OCI-LY3 (cell line): Measurements from ENCODE around the gene GOLT1A.

Experiments
- H2AFZ ChIP-seq: fragments of 200-600, 300-600 bp; shearing (Covaris generic); 2 replicates; pipeline ENCODE4 v1.6.0; 2014; ENCODE audit warnings: antibody characterized with exemption, low read depth, low read length
- H3K27ac ChIP-seq: fragments of 200-600, 300-600 bp; sonication (generic); 2 replicates; pipeline ENCODE4 v1.5.1; 2014; ENCODE audit warnings: mild to moderate bottlenecking, low read length, moderate library complexity, mixed read lengths
- H3K27me3 ChIP-seq: fragments of 200-600, 300-600 bp; sonication (generic); 2 replicates; pipeline ENCODE4 v1.6.1; 2014; ENCODE audit warnings: low read depth, low read length, mixed read lengths
- H3K36me3 ChIP-seq: fragments of 200-600, 300-600 bp; sonication (generic); replicated peaks from 2 replicates; pipeline ENCODE3; 2014; ENCODE audit warnings: low read depth, low read length, mixed read lengths
- H3K4me1 ChIP-seq: fragments of 300-600, 200-600 bp; sonication (generic); 2 replicates; pipeline ENCODE4 v1.6.1; 2014; ENCODE audit warnings: low read length, mixed read lengths
- H3K4me2 ChIP-seq: fragments of 200-600, 300-600 bp; sonication (generic); 2 replicates; pipeline ENCODE4 v1.6.1; 2014; ENCODE audit warnings: low read length, mixed read lengths
- H3K4me3 ChIP-seq: fragments of 300-600, 200-600 bp; sonication (generic); 2 replicates; pipeline ENCODE4 v1.5.1; 2014; ENCODE audit warnings: antibody characterized with exemption, mild to moderate bottlenecking, low read length, moderate library complexity
- H3K79me2 ChIP-seq: fragments of 300-600, 200-600 bp; shearing (Covaris generic); 2 replicates; pipeline ENCODE4 v1.6.1; 2014; ENCODE audit warnings: mild to moderate bottlenecking, low read length, mixed read lengths
- H3K9ac ChIP-seq: fragments of 300-600, 200-600 bp; shearing (Covaris generic); 2 replicates; pipeline ENCODE4 v1.6.0; 2014; ENCODE audit warnings: mild to moderate bottlenecking, low read length, moderate library complexity
- H3K9me3 ChIP-seq: fragments of 200-600, 300-600 bp; shearing (Covaris generic); 2 replicates; pipeline ENCODE4 v1.6.1; 2014; ENCODE audit warnings: low read length, mixed read lengths; ENCODE audit not compliant: insufficient read depth
- H4K20me1 ChIP-seq: fragments of 200-600, 300-600 bp; sonication (generic); 2 replicates; pipeline ENCODE4 v1.6.1; 2016; ENCODE audit warnings: low read length, mixed read lengths; ENCODE audit not compliant: insufficient read depth
- CTCF ChIP-seq: fragments of 200-600, 300-600 bp; sonication (generic); IDR thresholded peaks from 2 replicates; pipeline ENCODE4 v1.5.1; 2014; ENCODE audit warnings: antibody characterized with exemption, low read length, low read depth
- EZH2phosphoT487 ChIP-seq: fragments of 200-600 bp; shearing (Covaris generic); IDR thresholded peaks from 2 replicates; pipeline ENCODE4 v1.6.1; 2018; ENCODE audit warnings: antibody characterized with exemption, mixed run types, low read depth

Gene GOLT1A

GRCh38 chr1:204170494-204171155, 43.2 kb downstream of the GOLT1A start:
- H3K27me3 ChIP-seq, result peaks cover 22% of the 10 kb centered on the region
- H3K9ac ChIP-seq, result no peak overlapping the region
- H3K4me1 ChIP-seq, result no peaks in the 10 kb centered on the region
- no peak for TF ChIP-seq EZH2phosphoT487
- TF ChIP-seq CTCF, result no peak
- no peak overlapping the region for H3K27ac ChIP-seq
- peaks cover 28% of the 10 kb centered on the region for H3K9me3 ChIP-seq
- no peaks in the 10 kb centered on the region for H3K36me3 ChIP-seq
- H3K79me2 ChIP-seq, result no peaks in the 10 kb centered on the region
- no peak overlapping the region for H3K4me3 ChIP-seq
- no peak overlapping the region for H3K4me2 ChIP-seq
- H2AFZ ChIP-seq, result no peak overlapping the region
- no peaks in the 10 kb centered on the region for H4K20me1 ChIP-seq

GRCh38 chr1:204169858-204170257, 43.9 kb downstream of the GOLT1A start:
- Histone ChIP-seq H3K79me2 (no peaks in the 10 kb centered on the region), H3K27ac (no peak overlapping the region), H4K20me1 (no peaks in the 10 kb centered on the region), H3K9me3 (peaks cover 28% of the 10 kb centered on the region), H3K9ac (no peak overlapping the region), H2AFZ (no peak overlapping the region), H3K4me2 (no peak overlapping the region), H3K36me3 (no peaks in the 10 kb centered on the region), H3K4me1 (no peaks in the 10 kb centered on the region), H3K4me3 (no peak overlapping the region), H3K27me3 (peaks cover 14% of the 10 kb centered on the region; the same call in 1 of the 2 replicates)
- TF ChIP-seq EZH2phosphoT487 (no peak), CTCF (no peak)

- H3K4me1 ChIP-seq, result no peaks in the 10 kb centered on the region
- peaks cover 28% of the 10 kb centered on the region for H3K9me3 ChIP-seq
- no peak overlapping the region for H3K4me3 ChIP-seq
- H2AFZ ChIP-seq, result no peak overlapping the region
- H3K4me2 ChIP-seq, result no peak overlapping the region
- no peak overlapping the region for H3K27ac ChIP-seq
- no peaks in the 10 kb centered on the region for H3K79me2 ChIP-seq
- no peak overlapping the region for H3K9ac ChIP-seq
- H3K27me3 ChIP-seq, result peaks cover 6% of the 10 kb centered on the region; the same call in 1 of the 2 replicates
- no peaks in the 10 kb centered on the region for H3K36me3 ChIP-seq
- H4K20me1 ChIP-seq, result no peaks in the 10 kb centered on the region
- no peak for TF ChIP-seq EZH2phosphoT487
- no peak for TF ChIP-seq CTCF
Measured at GRCh38 chr1:204167730-204168129, 46.1 kb downstream of the GOLT1A start.

GRCh38 chr1:204166219-204166618, 47.6 kb downstream of the GOLT1A start, which contains the start of gene REN:
REN (minus strand) TSS chr1:204166337; CDS start chr1:204166293, 44 bp downstream.
- Histone ChIP-seq H3K9ac (no peak within 1 kb of the TSS), H3K9me3 (peaks cover 22% of the 10 kb centered on the region), H3K36me3 (no peaks in the 10 kb centered on the region), H3K79me2 (no peaks in the 10 kb centered on the region), H3K4me3 (no peak within 1 kb of the TSS), H3K27me3 (0 out of 2 replicates have a peak, but pooled peaks cover 6% of the 10 kb centered on the region), H3K27ac (no peak within 1 kb of the TSS), H3K4me1 (no peaks in the 10 kb centered on the region), H2AFZ (no peak within 1 kb of the TSS), H3K4me2 (no peak within 1 kb of the TSS), H4K20me1 (no peaks in the 10 kb centered on the region)
- TF ChIP-seq EZH2phosphoT487, result no peak
- TF ChIP-seq CTCF, result no peak
